HG03066 (cell line): ENCODE measurements around the gene TF.
"Not testable (repeated sequence)": the region's sequence is repeated elsewhere in the genome, so short reads cannot be mapped to it uniquely, and the experiment has no call there.

Experiments
- ATAC-seq: cut with Tn5 transposase; IDR thresholded peaks from one replicate; pipeline ENCODE4 v1.9.1; 2021; ENCODE audit warnings: low read depth; ENCODE audit not compliant: unreplicated experiment

TF gene

DNA sequence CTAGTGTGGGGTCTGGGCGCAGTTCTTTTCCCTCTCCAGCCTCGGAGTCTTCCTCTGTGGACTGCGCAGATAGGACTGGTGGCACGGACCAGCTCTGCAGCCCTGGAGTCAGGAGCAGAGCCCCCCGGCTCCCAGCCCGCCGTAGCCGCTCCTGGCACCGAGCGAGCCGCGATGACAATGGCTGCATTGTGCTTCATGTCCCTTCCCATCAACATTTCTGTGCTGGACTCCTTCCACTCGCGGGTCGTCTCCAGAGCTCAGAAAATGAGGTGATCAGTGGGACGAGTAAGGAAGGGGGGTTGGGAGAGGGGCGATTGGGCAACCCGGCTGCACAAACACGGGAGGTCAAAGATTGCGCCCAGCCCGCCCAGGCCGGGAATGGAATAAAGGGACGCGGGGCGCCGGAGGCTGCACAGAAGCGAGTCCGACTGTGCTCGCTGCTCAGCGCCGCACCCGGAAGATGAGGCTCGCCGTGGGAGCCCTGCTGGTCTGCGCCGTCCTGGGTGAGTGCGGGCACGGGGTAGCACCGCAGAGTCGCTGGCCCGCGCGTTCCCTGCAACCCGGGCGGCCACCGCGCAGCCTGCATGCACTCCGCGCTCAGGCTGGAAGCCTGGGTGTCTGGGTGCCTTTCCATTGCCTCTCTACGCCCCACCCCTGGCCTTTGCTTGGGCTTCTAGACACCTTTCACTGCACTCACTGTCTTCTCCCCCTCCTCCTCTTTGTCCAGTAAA is at the start of gene TF:
TF (plus strand) TSS at position 413 of the 731 bp plus-strand sequence; CDS start at position 461, 48 bp downstream.
- no peak for ATAC-seq

DNA sequence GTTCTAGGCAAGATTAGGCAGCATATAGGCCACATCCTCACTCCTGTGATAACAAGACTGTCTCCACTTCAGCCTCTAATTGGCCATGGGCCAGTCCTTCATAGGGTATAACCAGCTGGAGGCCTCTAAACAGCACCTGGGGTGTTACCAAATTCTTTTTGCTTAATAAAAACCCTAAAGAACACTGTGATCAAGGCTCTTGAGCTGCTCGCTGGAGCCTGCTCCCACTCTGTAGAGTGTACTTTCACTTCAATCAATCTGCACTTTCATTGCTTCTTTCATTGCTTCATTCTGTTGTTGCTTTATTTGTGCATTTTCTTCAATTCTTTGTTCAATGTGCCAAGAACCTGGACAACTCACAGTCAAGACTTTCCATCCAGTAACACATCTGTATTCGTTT is 48.2 kb upstream of the TF start:
- ATAC-seq = no peak

DNA sequence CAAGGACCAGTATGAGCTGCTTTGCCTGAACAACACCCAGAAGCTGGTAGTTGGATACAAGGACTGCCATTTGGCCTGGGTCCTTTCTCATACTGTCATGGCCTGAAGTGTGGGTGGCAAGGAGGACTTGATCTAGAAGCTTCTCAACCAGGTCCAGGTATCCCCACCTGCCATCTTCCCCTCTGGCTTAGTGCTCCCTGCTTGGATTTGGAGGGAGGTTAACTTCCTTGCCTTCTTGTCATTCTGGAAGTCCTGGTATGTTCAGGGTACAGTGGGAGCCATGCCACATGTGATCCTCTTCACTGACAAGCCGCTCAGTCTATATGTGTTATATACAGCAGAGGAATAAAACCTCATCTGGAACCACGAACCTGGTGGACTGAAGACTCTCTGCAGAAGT is 46.7 kb upstream of the TF start:
- ATAC-seq = no peak

DNA sequence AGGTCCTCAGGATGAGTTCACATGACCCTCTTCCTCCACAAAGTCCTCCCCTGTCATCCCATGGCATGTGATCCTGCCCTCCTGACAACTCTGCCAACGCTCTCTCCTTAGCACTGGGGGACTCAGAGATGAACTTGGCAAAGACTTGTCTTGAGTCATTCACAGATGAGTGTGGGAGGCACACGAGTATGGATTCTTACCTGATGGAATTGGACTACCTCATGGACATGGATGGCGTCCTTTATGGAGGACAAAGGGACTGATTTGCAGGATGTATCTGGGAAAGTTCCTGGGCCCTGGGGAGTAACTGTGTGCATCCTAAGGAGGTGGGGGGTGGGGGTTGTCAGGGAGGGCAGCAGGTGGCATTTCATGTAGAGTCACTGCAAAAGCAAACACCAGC is 46.3 kb upstream of the TF start:
- no peak for ATAC-seq

DNA sequence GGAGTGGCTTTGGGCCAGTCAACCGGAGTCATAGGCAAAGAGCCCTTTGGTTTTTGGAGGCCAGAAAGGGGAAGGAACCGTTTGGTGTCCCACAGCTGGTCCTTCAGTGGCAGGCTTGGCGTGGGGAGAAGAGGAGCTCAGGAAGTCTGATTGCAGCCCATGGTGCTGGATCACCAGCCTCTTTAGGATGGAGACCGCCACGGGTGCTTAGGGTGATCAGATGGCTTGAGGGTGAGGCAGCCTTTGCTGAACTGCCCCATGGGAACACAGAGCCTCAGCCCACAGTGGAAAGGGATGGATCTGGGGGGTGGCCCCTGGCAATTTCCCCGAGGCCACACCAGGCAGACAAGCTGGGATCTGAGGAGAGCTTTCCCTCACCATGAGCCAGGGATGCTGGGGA is 45.8 kb upstream of the TF start:
- ATAC-seq = no peak

DNA sequence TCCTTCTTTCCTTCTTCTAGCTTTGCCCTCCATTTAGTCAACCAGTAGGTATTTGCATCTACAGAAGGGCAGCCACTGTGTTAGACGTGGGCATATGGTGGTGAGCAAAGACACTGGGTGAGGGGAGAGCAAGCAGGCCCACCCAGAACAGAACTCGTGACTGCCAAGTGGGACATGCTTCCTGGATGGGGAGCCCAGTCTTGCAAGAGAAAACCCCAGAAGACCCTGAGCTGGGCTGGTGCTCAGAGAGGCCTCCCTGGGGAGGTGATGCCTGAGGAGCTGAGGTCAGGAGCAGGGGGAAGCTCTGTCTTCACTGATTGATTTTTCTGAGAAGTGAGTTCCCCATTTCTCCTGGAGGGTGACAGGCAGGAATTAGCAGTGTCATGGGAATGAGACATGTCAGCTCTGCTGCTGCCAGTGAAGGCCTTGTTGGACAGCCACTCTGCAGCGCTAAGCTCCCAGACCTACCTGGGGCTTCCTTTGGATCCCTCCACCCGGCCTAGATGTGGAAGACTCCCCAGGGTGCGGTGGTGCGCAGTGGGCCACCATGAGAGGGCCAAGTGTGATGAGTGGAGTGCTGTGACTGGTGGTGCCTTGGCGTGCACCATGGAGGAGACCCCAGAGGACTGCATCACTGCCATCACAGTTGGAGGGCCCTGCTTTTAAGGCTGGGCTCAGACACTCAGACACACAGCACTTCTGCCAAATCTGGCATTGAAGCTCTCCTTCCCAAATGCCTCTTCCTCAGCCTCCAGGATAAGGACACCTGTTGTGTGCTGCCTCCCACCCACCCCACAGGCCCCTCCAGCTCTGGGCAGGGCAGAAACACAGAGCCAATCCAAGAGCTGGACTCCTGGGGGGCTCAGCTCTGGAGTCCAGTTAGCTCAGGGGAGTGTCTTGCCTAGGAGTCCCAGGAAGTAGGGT is 44.5 kb upstream of the TF start:
- no peak for ATAC-seq

DNA sequence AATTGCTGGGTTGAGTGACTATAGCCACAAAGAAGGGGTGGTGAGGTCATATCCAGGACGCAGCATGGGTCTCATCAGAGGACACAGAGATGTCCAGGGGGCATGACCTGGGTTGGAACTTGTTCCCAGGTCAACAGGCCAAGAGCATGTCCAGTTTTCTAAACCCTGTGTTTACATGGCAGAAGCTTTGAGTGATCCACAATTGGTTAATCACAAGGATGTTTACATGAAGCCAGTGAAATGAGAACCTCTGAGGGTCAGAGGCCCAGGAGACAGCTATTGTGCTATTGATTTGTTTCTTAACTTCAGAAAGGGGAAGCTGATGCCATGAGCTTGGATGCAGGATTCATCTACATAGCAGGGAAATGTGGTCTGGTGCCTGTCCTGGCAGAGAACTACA is 42.3 kb upstream of the TF start:
- ATAC-seq = no peak

DNA sequence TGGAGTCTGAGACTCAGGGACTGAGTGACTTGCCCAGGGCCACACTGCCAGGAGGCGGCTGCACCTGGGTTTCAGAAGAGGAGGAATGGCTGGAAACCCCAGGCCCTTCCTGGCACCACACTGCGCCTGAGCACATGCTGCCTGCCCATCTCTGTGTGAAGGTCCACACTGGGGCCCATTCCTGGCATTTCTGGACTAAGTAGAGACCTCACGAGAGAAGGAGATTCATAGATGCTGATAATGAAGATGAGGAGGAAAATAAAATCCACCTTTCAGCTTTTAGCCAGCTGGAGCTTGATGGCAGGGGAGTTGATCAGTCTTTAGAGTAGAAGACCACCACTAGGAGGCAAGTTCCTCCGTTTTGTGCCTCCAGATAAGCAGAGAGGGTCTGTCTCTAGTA is 40.2 kb upstream of the TF start:
- no peak for ATAC-seq

DNA sequence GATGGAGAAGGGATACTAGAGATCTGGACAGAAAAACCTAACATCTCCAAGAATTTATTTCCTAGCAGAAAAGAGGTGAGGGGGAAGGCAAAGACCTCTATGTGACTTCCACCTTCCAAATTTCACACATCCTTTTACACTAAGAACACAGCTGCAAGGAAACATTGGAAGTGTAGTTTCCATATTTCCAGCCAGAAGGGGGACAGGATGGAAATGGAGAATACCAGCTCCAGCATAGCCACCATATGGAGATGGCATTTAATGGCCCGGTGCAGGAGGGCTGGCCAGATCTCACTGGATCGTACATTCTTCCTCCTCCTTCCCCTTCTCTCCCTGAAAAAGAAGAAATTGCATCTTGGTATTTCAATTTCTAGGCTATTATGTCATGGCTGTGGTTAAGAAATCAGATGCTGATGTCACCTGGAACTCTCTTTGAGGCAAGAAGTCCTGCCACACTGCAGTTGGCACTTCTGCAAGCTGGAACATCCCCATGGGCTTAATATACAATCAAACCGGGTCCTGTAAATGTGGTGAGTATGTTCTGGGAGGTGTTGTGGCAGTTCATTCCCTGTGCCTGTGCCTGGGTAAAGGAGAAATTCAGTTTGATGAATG is 36.9 kb upstream of the TF start:
- no peak for ATAC-seq

DNA sequence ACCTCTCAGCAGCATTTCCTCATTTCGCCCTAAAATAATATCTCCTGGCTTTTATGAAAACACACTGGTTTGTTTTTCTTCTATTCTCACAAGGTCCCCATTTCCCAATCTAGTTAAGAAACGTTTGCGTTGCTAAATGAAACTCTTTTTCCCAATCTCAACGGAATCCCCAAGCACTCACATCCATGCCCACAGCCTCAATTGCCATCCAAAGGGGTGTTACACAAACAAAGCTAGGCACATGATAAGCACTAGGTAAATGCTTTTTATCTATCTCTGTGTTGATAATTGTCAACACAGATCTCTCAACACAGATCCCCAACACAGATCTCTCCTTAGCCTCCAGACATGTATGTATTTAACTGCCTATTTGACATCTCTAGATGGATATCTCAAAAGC is 35.2 kb upstream of the TF start:
- ATAC-seq = no peak

DNA sequence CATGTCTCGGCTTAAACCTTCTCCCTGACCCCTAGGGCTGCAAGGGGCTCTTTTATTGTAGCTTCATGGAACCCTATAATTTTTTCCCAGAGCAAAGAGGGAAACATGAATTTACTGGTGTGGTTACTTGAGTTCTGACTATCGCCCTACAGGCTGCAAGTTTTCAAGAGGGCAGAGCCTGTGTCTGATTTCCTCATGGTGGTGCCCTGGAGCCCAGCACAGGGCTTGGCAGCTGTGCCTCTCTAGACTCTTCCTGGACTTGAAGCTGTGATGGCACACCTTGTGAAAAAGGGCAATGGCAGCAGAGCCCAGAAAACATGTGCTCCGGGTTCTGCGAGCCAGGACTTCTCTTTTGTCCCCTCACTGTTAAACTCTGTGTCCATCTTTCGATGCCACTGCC is 34.2 kb upstream of the TF start:
- no peak for ATAC-seq

DNA sequence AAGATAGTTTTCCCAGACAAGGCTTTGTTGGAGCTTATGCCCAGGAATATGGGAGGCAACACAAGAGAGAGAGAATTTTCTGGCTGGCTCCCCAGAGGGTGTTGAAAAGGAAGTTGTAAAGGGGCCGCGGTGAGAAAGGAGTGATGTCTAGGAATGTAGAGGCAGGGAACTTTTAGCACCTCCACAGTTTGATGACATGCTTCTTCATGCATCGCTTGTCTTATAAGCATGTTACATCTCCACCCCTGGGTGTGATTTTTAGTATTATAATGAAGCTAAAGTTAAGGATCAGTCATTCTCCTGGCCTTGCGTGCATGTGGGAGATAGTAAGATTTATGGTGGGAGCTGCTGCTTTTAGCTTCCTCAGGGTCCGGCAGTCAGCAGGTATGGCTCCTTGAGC is 32.8 kb upstream of the TF start:
- no peak for ATAC-seq

DNA sequence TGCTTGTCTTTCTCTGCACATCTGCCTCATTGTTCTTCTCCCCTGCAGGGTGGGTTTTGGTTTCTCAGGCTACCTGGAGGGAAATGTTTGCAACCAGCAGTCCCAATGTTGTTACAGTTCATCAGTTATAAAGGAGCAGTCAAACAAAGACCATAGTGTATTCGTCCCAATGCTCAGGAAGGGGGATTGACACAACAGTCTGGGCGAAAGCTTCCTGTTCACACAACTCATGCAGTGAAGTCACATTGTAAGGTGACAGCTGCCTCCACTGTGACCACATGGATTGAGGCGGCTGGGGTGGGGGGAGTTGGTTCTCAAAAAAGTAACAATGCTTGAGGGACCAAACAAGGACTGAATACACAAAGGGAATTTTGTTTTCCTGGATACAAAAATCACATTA is 28.8 kb upstream of the TF start:
- ATAC-seq = no peak

DNA sequence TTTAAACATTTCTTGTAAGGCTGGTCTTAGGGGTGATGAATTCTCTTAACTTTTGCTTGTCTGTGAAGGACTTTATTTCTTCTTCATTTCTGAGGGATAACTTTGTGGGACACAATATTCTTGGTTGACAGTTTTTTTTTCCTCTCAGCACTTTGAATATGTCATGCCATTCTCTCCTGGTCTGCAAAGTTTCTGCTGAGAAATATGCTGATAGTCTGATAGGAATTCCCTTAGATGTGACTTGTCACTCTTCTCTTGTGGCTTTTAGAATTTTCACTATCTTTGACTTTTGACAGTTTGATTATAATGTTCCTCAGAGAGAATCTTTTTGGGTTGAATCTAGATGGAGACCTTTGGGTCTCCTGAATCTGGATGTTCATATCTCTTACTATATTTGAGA is 23.3 kb upstream of the TF start:
- no peak for ATAC-seq

DNA sequence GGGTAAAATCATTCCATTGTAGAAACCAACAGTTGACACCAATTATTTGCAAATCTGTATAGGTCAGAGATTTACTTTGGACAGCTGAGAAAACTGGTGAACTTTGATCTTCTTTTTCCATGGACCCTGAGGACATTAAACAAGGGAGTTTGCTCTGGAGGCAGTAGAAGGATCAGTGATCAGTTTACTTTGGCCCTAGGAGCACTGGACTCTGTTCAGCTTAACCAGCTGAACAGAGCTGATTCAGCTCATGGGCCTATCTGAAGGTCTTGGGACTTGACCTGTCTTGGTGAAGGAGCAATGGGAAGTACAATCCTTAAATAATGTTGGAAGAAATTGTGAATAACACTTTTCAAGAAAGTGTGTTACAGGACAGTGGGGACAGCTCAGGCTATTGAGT is 15.2 kb upstream of the TF start:
- no peak for ATAC-seq

DNA sequence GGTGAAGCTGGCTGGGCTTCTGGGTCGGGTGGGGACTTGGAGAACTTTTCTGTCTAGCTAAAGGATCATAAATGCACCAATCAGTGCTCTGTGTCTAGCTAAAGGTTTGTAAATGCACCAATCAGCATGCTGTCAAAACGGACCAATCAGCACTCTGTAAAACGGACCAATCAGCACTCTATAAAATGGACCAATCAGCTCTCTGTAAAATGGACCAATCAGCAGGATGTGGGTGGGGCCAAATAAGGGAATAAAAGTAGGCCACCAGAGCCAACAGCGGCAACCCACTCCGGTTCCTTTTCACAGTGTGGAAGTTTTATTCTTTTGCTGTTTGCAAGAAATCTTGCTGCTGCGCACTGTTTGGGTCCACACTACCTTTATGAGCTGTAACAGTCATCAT is 14.0 kb upstream of the TF start:
- ATAC-seq = not testable (repeated sequence)

DNA sequence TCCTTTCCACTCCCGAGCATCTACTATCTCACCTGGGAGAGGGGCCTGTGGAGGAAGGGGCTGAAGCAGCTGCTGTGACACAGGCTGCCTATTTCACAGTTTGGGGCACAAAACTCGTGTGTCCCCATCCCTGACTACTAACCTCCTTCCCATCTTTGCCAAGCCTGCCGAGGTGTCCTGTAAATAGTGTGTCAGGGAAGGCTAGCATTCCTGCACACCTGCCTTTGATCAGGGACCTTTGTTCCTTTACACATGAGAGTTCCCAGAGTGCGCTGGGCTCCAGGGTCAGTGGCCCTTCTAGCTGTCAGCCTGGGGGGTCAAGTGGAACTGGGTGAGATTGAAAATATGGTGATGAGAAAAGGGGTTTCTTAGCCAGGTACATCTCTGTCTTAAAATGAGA is 13.0 kb upstream of the TF start:
- ATAC-seq = no peak

DNA sequence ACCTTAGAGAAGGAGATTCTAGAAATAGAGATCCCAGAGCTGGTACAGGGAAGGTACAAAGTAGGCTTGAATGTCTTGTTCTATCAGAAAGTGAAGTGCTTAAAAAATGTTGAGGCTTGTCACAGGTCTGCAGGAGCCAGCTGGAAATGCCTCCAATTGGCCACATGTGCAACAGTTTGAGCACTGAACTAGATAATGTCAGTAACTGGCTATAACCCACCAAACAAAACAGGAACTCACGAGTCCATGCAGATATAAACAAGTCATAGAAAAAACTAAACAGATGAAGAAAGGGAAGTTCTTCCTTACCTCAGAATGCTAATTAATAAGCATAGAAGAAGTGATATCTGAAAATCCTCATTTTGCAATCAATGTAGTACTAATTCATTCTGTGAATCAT is 11.9 kb upstream of the TF start:
- no peak for ATAC-seq

DNA sequence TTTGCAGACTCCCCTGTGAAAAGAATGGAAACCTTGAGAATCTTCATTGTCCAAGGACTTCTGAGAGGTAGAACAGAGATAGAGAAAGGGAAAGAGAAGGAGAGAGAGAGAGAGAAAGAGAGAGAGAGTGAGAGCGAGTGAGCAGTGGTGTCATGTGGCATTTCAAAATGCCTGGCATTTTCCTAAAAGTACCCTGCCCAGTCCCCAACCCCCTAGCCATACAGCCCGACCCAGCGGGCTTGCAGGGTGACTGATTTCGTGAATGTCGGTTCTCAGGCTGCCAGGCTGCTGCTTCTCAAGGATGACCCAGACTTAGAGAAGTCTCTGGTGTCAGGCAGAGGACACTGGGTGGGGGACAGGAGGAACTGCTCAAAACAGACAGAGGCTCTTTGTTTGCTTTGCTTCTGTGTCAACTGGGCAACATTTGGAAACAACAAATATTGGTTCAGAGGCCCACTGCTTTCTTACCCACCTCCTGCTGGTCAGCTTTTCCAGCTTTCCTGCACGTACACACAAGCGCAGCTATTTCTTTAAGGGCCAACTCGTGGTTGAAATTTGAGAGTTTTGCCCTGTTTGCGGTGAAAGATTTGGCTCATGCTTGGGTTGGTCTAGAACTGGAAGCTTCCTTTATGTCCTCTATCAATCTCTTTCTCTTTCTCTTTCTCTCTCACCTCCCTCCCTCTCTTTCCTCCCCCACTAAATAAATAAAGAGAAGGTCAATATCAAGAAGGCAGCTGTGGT is 3.7 kb upstream of the TF start:
- ATAC-seq = no peak

DNA sequence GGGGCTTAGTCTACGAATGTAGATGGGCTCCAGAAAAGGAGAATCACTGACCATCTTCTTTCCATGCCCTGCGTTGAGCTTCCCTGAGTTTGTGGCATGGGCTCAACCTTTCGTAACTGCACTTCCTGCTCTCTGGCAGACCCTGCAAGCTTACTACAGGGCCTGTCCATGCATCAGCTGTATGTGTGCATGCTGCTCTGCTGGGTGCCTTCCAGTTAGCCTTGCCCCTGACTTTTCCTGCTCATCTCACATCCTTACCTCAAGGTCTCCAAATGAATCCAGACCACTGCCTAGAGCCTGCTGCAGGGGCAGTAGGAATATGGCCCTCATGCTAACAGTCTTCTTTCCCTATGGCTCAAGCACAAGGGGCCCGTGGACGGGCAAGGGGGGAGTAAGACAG is 2.0 kb upstream of the TF start:
- no peak for ATAC-seq

DNA sequence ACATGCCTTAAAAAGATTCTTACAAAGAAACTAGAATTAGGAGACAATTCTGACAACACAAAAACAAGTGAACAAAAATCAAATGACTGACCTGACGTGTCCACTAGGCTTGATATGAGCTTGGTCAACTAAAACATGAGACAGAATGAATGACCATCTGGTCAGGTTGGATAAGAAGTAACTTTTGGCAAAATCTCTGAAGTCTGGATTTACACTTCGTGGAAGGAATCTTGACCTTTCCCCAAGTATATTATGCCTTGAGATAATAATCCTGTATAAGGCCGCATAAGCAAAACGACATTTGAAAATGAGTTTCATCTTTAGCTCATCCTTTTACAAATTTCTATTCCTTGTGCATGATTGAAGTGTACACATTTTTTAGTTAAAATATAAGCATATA is 1.1 kb upstream of the TF start:
- ATAC-seq = no peak
